GM19238 (cell line): ENCODE data around the gene SLC46A2.

Source experiments
- DNase-seq: peaks from one replicate; pipeline ENCODE4 v3.0.0; 2011; ENCODE audit warnings: low spot score; ENCODE audit not compliant: insufficient read length

Gene SLC46A2

GRCh38 chr9:112831281-112831851 is 59.3 kb downstream of the SLC46A2 start:
- DNase-seq = no peak
